K562 (cell line): ENCODE measurements around the gene ZNF106. TPM values are rescaled to one million over a fixed set of nuclear protein-coding genes. Genes with fewer than 3 reads are reported as not detected.

ENCODE experiments used
- ATAC-seq: fragments of 200-7000 bp; cut with Tn5 transposase; 3 replicates; pipeline ENCODE4 v1.9.1; 2020; ENCODE audit warnings: moderate library complexity
- BruUV-seq: library from RNA; stranded (reverse); fragments of 400-500 nt; replicated peaks from 2 replicates; lab custom pipeline; 2021; lab: Mats Ljungman, UMichigan
- CTCF ChIA-PET: fragments of 300-600 bp; formaldehyde crosslinking; extraction: SDS; loops from one replicate; lab custom pipeline; 2021; ENCODE audit warnings: low intra/inter-chr PET ratio; lab: Yijun Ruan, JAX
- POLR2A ChIA-PET: fragments of 300-600, 350-650 bp; sonication (Branson Sonifier 250); formaldehyde crosslinking; extraction: SDS; loops from one replicate; lab custom pipeline; 2021; ENCODE audit warnings: antibody characterized with exemption, inconsistent platforms; lab: Yijun Ruan, JAX
- DNase-seq, 4 experiments: peaks; one replicate each; pipeline versions ENCODE4 v3.0.0 to v3.0.0-alpha.2; 2011 to 2018; ENCODE audit warnings: low spot score in 3 of 4, mixed read lengths in 3 of 4; ENCODE audit errors: extremely low read depth in 1 of 4
- FAIRE-seq: peaks from 2 replicates; lab custom pipeline; 2011; peaks lifted over from hg19 to GRCh38; lab: Jason Lieb, UNC
- H2AFZ ChIP-seq: 2 replicates; pipeline ENCODE4 v1.6.0; 2011; ENCODE audit warnings: low read depth, low read length, control low read depth, inconsistent platforms
- H3K27ac ChIP-seq: fragments of 200-600 bp; 3 replicates; pipeline ENCODE4 v1.8.0; 2011; ENCODE audit warnings: low read depth, mild to moderate bottlenecking, control low read depth, inconsistent platforms, low read length, moderate library complexity, mixed read lengths; ENCODE audit errors: extremely low read depth
- H3K27me3 ChIP-seq, 2 experiments: fragments of 300-600 bp in 1 of 2; 2 replicates in 1 of 2; 3 replicates in 1 of 2; pipeline versions ENCODE4 v1.6.0 to v1.8.0; 2011; ENCODE audit warnings: inconsistent platforms in 2 of 2, low read length in 2 of 2, mild to moderate bottlenecking in 1 of 2, mixed read lengths in 1 of 2, moderate library complexity in 1 of 2; ENCODE audit not compliant: control insufficient read depth in 2 of 2, insufficient read depth in 2 of 2
- H3K36me3 ChIP-seq: fragments of 300-600 bp; 3 replicates; pipeline ENCODE4 v1.8.0; 2011; ENCODE audit warnings: mild to moderate bottlenecking, low read length, inconsistent platforms; ENCODE audit not compliant: control insufficient read depth, insufficient read depth
- H3K4me1 ChIP-seq, 2 experiments: fragments of 200-600 bp in 1 of 2; replicated peaks in 1 of 2; 2 replicates in 1 of 2; 3 replicates in 1 of 2; pipeline versions ENCODE4 v1.5.1 to v1.8.0; 2011; ENCODE audit warnings: inconsistent platforms in 2 of 2, low read length in 2 of 2, mild to moderate bottlenecking in 1 of 2, mixed read lengths in 1 of 2, moderate library complexity in 1 of 2; ENCODE audit not compliant: control insufficient read depth in 2 of 2, insufficient read depth in 2 of 2
- H3K4me2 ChIP-seq: 2 replicates; pipeline ENCODE4 v1.6.1; 2011; ENCODE audit warnings: low read length, control low read depth, inconsistent platforms, mixed read lengths; ENCODE audit not compliant: insufficient read depth
- H3K4me3 ChIP-seq: fragments of 200-600 bp; sonication (generic), shearing (Covaris generic); 2 replicates; pipeline ENCODE4 v1.5.1; 2016; ENCODE audit warnings: control low read depth, inconsistent platforms
- H3K79me2 ChIP-seq: fragments of 200-600 bp; 3 replicates; pipeline ENCODE4 v1.8.0; 2011; ENCODE audit warnings: low read length, inconsistent platforms; ENCODE audit not compliant: control insufficient read depth, insufficient read depth
- H3K9ac ChIP-seq, 2 experiments: 2 replicates each; pipeline versions ENCODE4 v1.6.0 to v1.6.1; 2011; ENCODE audit warnings: low read depth in 2 of 2, low read length in 2 of 2, control low read depth in 1 of 2, inconsistent platforms in 1 of 2, mild to moderate bottlenecking in 1 of 2, mixed read lengths in 1 of 2; ENCODE audit not compliant: insufficient read depth in 1 of 2
- H3K9me1 ChIP-seq: one replicate; pipeline ENCODE4 v1.6.0; 2011; ENCODE audit warnings: inconsistent platforms, mild to moderate bottlenecking, low read length, moderate library complexity; ENCODE audit not compliant: control insufficient read depth, insufficient read depth
- H3K9me3 ChIP-seq: replicated peaks from 2 replicates; pipeline ENCODE4 v1.5.1; 2011; ENCODE audit warnings: low read depth, low read length, inconsistent platforms; ENCODE audit not compliant: control insufficient read depth, insufficient read depth
- H4K20me1 ChIP-seq: replicated peaks from 2 replicates; pipeline ENCODE4 v1.6.1; 2011; ENCODE audit warnings: low read length, inconsistent platforms, mixed read lengths; ENCODE audit not compliant: control insufficient read depth, insufficient read depth
- ARNT ChIP-seq, 2 experiments: fragments of 450-650 bp; IDR thresholded peaks; 2 replicates each; pipeline ENCODE4 v1.6.1; 2016; ENCODE audit warnings: mild to moderate bottlenecking in 1 of 2
- GABPA ChIP-seq: fragments of 200-800 bp; sonication (Bioruptor generic); conservative IDR thresholded peaks from 2 replicates; pipeline ENCODE4 v1.6.1; 2016; ENCODE audit warnings: low read depth, missing genetic modification characterization, missing compliant biosample characterization
- HDAC2 ChIP-seq: fragments of 450-650 bp; IDR thresholded peaks from 2 replicates; pipeline ENCODE4 v1.6.1; 2016; ENCODE audit warnings: mild to moderate bottlenecking
- HDGF ChIP-seq: fragments of 450-650 bp; IDR thresholded peaks from 2 replicates; pipeline ENCODE4 v1.6.1; 2016
- HMG20B ChIP-seq: fragments of 250-450 bp; sonication (Bioruptor Pico); IDR thresholded peaks from 2 replicates; pipeline ENCODE4 v1.5.0; 2021; ENCODE audit warnings: mild to moderate bottlenecking
- MAFK ChIP-seq: IDR thresholded peaks from 2 replicates; pipeline ENCODE4 v1.6.1; 2011; ENCODE audit warnings: low read length, improper control_type of control experiment
- MCM2 ChIP-seq: fragments of 450-650 bp; IDR thresholded peaks from 2 replicates; pipeline ENCODE4 v1.6.1; 2017; ENCODE audit warnings: low read depth, mild to moderate bottlenecking
- PRMT5 ChIP-seq: sonication (generic); formaldehyde crosslinking; IDR thresholded peaks from 2 replicates; pipeline ENCODE4 v1.5.0; 2020; ENCODE audit warnings: missing genetic modification reagents
- ZNF75A ChIP-seq: fragments of 450-650 bp; formaldehyde crosslinking; IDR thresholded peaks from 2 replicates; pipeline ENCODE4 v1.4.0; 2020; ENCODE audit warnings: mild to moderate bottlenecking
- WGBS: fragments of 100-300 bp; shearing (Covaris generic); methylation state at CpG from one replicate; pipeline ENCODE4 v1.1.6; 2016; ENCODE audit warnings: low coverage, mixed read lengths; ENCODE audit not compliant: insufficient coverage; ENCODE audit errors: missing lambda C conversion rate; 5-methylcytosine and 5-hydroxymethylcytosine counted together
- in situ Hi-C: fragments of 300-500 bp; cut with MboI; formaldehyde crosslinking; loops from 4 replicates; pipeline ENCODE4 v1.15.0; 2018; ENCODE audit warnings: inconsistent platforms, mixed read lengths
- intact Hi-C: fragments of 100-400 bp; cut with micrococcal nuclease; formaldehyde crosslinking; loops from 2 replicates; pipeline ENCODE4 v1.14.2; 2022
- polyA plus RNA-seq, 8 experiments: library from polyadenylated mRNA; depleted of rRNA in 4 of 8; stranded (reverse) in 5 of 8; unstranded in 3 of 8; fragments of >200 nt; fragmentation: Nextera tagmentation in 2 of 8; fragmentation: Illumina TruSeq in 1 of 8; extraction: Ambion mirVana in 2 of 8; extraction: Trizol in 1 of 8; gene quantifications; 2 replicates each; pipeline versions ENCODE4 v1.2.1 to v1.2.3, GENCODE V29; 2011 to 2014; ENCODE audit warnings: inconsistent platforms in 1 of 8, missing spikeins in 1 of 8
- total RNA-seq, 7 experiments: library from RNA; depleted of rRNA in 6 of 7; stranded (reverse); fragments of >200 nt in 6 of 7; fragmentation: Illumina TruSeq in 2 of 7; extraction: Trizol in 2 of 7; gene quantifications; 2 replicates each; pipeline versions ENCODE4 v1.2.1 to v1.2.3, GENCODE V29; 2011 to 2021; ENCODE audit warnings: low replicate concordance in 1 of 7

Gene ZNF106
- total and polyA plus RNA-seq, 9 of the 15 experiments (the other 6 are each of a cell fraction or from before 2014, with no cell fraction given), result 14.4 to 55.3 (median 33.7) TPM

DNA sequence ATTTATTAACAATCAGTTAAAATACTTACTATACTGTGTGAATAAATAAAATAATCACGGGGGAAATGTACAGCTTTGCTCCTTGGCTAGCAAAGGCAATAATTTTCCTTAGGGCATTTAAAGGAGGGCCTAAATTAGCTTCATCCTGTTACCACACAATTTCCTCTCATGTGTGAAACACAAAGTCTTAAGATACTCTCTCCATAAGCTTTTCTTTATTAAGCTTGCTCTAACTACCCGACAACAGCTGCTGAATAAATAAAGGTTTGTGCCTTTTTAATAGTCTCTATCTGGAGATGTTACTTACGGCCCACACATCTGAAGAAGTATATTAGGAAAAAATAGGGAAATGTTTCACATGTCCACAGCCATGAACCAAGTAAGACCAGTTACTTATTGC is 29.7 kb downstream of the ZNF106 start:
- no peaks in the 10 kb centered on the region for H3K9me1 ChIP-seq
- no peak for FAIRE-seq
- no peak for ATAC-seq
- no peaks in the 10 kb centered on the region for H3K9me3 ChIP-seq
- H3K9ac ChIP-seq, result no peak overlapping the region
- TF ChIP-seq ZNF75A (CRISPR knock-in tag) (no peak), MCM2 (no peak), HDGF (no peak), HDAC2 (no peak), MAFK (no peak), GABPA (tag) (no peak), ARNT (IDR thresholded peaks at IDR 0.05) (no peak), HMG20B (no peak), PRMT5 (CRISPR knock-in tag) (no peak)
- BruUV-seq, result no TSS peak
- intact Hi-C loops, result no loop called here
- H3K4me1 ChIP-seq, result no peaks in the 10 kb centered on the region
- 79% methylated on average over 3 of the region's 3 CpGs for WGBS
- H3K4me3 ChIP-seq, result no peak overlapping the region
- H3K27ac ChIP-seq, result no peak overlapping the region
- ChIA-PET CTCF (no interaction called here), POLR2A (interaction anchor here (0.9 kb wide), 1 partner anchor 16 kb away, joined by 3 read pairs; no protein-coding TSS in a partner anchor)
- in situ Hi-C loops, result no loop called here
- no peak overlapping the region for H3K4me2 ChIP-seq
- no peaks in the 10 kb centered on the region; the same call in 1 of the 2 replicates for H4K20me1 ChIP-seq
- H2AFZ ChIP-seq, result no peak overlapping the region
- DNase-seq, result no peak
- H3K79me2 ChIP-seq, result no peaks in the 10 kb centered on the region; the same call in 2 of the 3 replicates
- H3K27me3 ChIP-seq, result no peaks in the 10 kb centered on the region
- peaks cover 40% of the 10 kb centered on the region; the same call in 1 of the 3 replicates for H3K36me3 ChIP-seq
